ENCODE results near the gene OR52E2. TPM values are rescaled to one million over a fixed set of nuclear protein-coding genes. Genes with fewer than 3 reads are reported as not detected.
"Not testable (repeated sequence)": the region's sequence is repeated elsewhere in the genome, so short reads cannot be mapped to it uniquely, and the experiment has no call there.

OR52E2 gene
- total RNA-seq, 1 donor from 2014 or later, result not detected

GRCh38 chr11:5071799-5072198 is 12.4 kb upstream of the OR52E2 start:
- no peak overlapping the region for H3K27ac Mint-ChIP-seq (ENCODE audit: unreplicated experiment)
- H3K27me3 Mint-ChIP-seq (ENCODE audit: unreplicated experiment), result no peaks in the 10 kb centered on the region
- no peak for DNase-seq (ENCODE audit: extremely low spot score, unreplicated experiment)
- no peak for TF ChIP-seq CTCF (IDR thresholded peaks at IDR 0.05)
- H3K36me3 Mint-ChIP-seq (ENCODE audit: unreplicated experiment), result no peaks in the 10 kb centered on the region
- H3K4me3 Mint-ChIP-seq (ENCODE audit: unreplicated experiment), result no peak overlapping the region
- no peaks in the 10 kb centered on the region for H3K4me1 Mint-ChIP-seq (ENCODE audit: unreplicated experiment)
- H3K9me3 Mint-ChIP-seq (ENCODE audit: unreplicated experiment), result no peaks in the 10 kb centered on the region

GRCh38 chr11:5069272-5069671 is 9.8 kb upstream of the OR52E2 start, which contains the start of gene OR52E1:
Gene OR52E1, plus strand, starts transcription at chr11:5069572.
- H3K9me3 Mint-ChIP-seq (ENCODE audit: unreplicated experiment), result no peaks in the 10 kb centered on the region
- H3K27me3 Mint-ChIP-seq (ENCODE audit: unreplicated experiment), result no peaks in the 10 kb centered on the region
- no peaks in the 10 kb centered on the region for H3K36me3 Mint-ChIP-seq (ENCODE audit: unreplicated experiment)
- DNase-seq (ENCODE audit: extremely low spot score, unreplicated experiment), result no peak
- H3K27ac Mint-ChIP-seq (ENCODE audit: unreplicated experiment), result no peak within 1 kb of the TSS
- H3K4me3 Mint-ChIP-seq (ENCODE audit: unreplicated experiment), result no peak within 1 kb of the TSS
- no peak for TF ChIP-seq CTCF (IDR thresholded peaks at IDR 0.05)
- H3K4me1 Mint-ChIP-seq (ENCODE audit: unreplicated experiment), result no peaks in the 10 kb centered on the region

- Mint-ChIP-seq H3K27me3 (ENCODE audit: unreplicated experiment) (peaks cover 2% of the 10 kb centered on the region), H3K4me3 (ENCODE audit: unreplicated experiment) (no peak overlapping the region), H3K36me3 (ENCODE audit: unreplicated experiment) (no peaks in the 10 kb centered on the region), H3K4me1 (ENCODE audit: unreplicated experiment) (no peaks in the 10 kb centered on the region), H3K27ac (ENCODE audit: unreplicated experiment) (no peak overlapping the region), H3K9me3 (ENCODE audit: unreplicated experiment) (no peaks in the 10 kb centered on the region)
- no peak for TF ChIP-seq CTCF (IDR thresholded peaks at IDR 0.05)
- DNase-seq (ENCODE audit: extremely low spot score, unreplicated experiment), result no peak
Observed at GRCh38 chr11:5065027-5065426, 5.6 kb upstream of the OR52E2 start.

- not testable (repeated sequence) for H3K27me3 Mint-ChIP-seq (ENCODE audit: unreplicated experiment); H3K4me3 Mint-ChIP-seq (ENCODE audit: unreplicated experiment); H3K36me3 Mint-ChIP-seq (ENCODE audit: unreplicated experiment); DNase-seq (ENCODE audit: extremely low spot score, unreplicated experiment); H3K9me3 Mint-ChIP-seq (ENCODE audit: unreplicated experiment); H3K4me1 Mint-ChIP-seq (ENCODE audit: unreplicated experiment); H3K27ac Mint-ChIP-seq (ENCODE audit: unreplicated experiment)
Observed at GRCh38 chr11:5058679-5059078, 748 bp downstream of the OR52E2 start.

GRCh38 chr11:5046754-5047330 is 12.6 kb downstream of the OR52E2 start:
- Mint-ChIP-seq H3K27ac (ENCODE audit: unreplicated experiment) (no peak overlapping the region), H3K9me3 (ENCODE audit: unreplicated experiment) (no peaks in the 10 kb centered on the region), H3K4me1 (ENCODE audit: unreplicated experiment) (no peaks in the 10 kb centered on the region), H3K27me3 (ENCODE audit: unreplicated experiment) (peaks cover 6% of the 10 kb centered on the region), H3K4me3 (ENCODE audit: unreplicated experiment) (no peak overlapping the region), H3K36me3 (ENCODE audit: unreplicated experiment) (no peaks in the 10 kb centered on the region)
- no peak for TF ChIP-seq CTCF (IDR thresholded peaks at IDR 0.05)
- DNase-seq (ENCODE audit: extremely low spot score, unreplicated experiment), result no peak

GRCh38 chr11:5046226-5046625 is 13.2 kb downstream of the OR52E2 start, which contains the start of gene OR52J3:
Gene OR52J3, plus strand, starts transcription at chr11:5046526. Its CDS starts 0 bp downstream, at chr11:5046526.
- no peak within 1 kb of the TSS for H3K27ac Mint-ChIP-seq (ENCODE audit: unreplicated experiment)
- no peak for DNase-seq (ENCODE audit: extremely low spot score, unreplicated experiment)
- no peaks in the 10 kb centered on the region for H3K9me3 Mint-ChIP-seq (ENCODE audit: unreplicated experiment)
- no peaks in the 10 kb centered on the region for H3K4me1 Mint-ChIP-seq (ENCODE audit: unreplicated experiment)
- TF ChIP-seq CTCF (IDR thresholded peaks at IDR 0.05), result no peak
- H3K27me3 Mint-ChIP-seq (ENCODE audit: unreplicated experiment), result peaks cover 6% of the 10 kb centered on the region
- H3K4me3 Mint-ChIP-seq (ENCODE audit: unreplicated experiment), result no peak within 1 kb of the TSS
- H3K36me3 Mint-ChIP-seq (ENCODE audit: unreplicated experiment), result no peaks in the 10 kb centered on the region

Data from osteocyte (in vitro differentiated cells).